ENCODE data around the gene VAT1L. TPM values are rescaled to one million over a fixed set of nuclear protein-coding genes. Genes with fewer than 3 reads are reported as not detected.

Gene VAT1L
- total RNA-seq, 1 donor from 2014 or later: 0.67 TPM

DNA sequence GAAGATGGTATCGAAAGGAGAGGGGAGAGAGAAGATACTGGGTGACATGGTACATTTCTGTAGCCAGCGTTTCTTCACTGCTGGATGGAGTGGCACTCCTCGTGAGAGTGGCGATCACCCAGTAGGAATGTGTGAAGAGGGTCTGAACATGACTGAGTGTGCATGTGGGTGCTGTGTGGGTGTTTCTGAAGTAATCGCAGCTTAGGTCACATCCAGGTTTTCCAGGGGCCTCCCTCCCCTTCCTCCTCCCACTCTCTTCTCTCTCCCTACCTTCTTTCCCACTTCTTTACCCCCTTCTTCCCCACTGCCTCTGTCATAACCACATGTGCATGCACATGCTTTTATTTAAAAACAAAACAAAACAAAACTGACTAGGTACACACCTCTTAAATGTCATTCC is 235.8 kb downstream of the VAT1L start:
- DNase-seq (ENCODE audit: low spot score, unreplicated experiment): no peak
- Mint-ChIP-seq H3K27ac (no peak overlapping the region), H3K4me1 (ENCODE audit: low read depth) (no peaks in the 10 kb centered on the region), H3K27me3 (peaks cover 10% of the 10 kb centered on the region), H3K4me3 (ENCODE audit: low read depth) (no peak overlapping the region), H3K9me3 (ENCODE audit: low read depth) (no peaks in the 10 kb centered on the region), H3K36me3 (ENCODE audit: insufficient read depth) (no peaks in the 10 kb centered on the region)
- TF ChIP-seq, protein P1, sequence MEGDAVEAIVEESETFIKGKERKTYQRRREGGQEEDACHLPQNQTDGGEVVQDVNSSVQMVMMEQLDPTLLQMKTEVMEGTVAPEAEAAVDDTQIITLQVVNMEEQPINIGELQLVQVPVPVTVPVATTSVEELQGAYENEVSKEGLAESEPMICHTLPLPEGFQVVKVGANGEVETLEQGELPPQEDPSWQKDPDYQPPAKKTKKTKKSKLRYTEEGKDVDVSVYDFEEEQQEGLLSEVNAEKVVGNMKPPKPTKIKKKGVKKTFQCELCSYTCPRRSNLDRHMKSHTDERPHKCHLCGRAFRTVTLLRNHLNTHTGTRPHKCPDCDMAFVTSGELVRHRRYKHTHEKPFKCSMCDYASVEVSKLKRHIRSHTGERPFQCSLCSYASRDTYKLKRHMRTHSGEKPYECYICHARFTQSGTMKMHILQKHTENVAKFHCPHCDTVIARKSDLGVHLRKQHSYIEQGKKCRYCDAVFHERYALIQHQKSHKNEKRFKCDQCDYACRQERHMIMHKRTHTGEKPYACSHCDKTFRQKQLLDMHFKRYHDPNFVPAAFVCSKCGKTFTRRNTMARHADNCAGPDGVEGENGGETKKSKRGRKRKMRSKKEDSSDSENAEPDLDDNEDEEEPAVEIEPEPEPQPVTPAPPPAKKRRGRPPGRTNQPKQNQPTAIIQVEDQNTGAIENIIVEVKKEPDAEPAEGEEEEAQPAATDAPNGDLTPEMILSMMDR (IDR thresholded peaks at IDR 0.05; ENCODE audit: unreplicated experiment): no peak

DNA sequence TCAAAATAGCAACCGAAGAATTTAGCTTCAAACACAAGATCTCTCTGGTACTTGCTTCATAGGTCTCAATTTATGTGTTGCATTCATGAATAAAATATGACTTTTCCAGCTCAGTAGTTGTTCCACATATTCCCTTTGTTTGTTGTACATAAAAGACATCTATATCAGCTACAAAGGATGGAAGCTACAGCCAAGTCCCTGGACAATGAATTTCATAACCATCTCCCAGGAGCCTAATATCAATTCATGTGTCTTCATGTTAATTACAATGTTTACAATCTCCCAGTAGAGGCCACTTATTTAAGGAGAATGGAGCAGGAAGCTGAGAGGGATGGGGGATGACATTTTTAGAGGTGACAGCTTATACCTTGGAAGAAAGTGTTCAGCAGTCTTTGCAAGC is 237.3 kb downstream of the VAT1L start:
- H3K4me1 Mint-ChIP-seq (ENCODE audit: low read depth): no peaks in the 10 kb centered on the region
- peaks cover 10% of the 10 kb centered on the region for H3K27me3 Mint-ChIP-seq
- TF ChIP-seq, protein P1 (IDR thresholded peaks at IDR 0.05; ENCODE audit: unreplicated experiment): no peak
- H3K9me3 Mint-ChIP-seq (ENCODE audit: low read depth): no peaks in the 10 kb centered on the region
- H3K27ac Mint-ChIP-seq: no peak overlapping the region
- no peaks in the 10 kb centered on the region for H3K36me3 Mint-ChIP-seq (ENCODE audit: insufficient read depth)
- H3K4me3 Mint-ChIP-seq (ENCODE audit: low read depth): no peak overlapping the region
- DNase-seq (ENCODE audit: low spot score, unreplicated experiment): no peak

DNA sequence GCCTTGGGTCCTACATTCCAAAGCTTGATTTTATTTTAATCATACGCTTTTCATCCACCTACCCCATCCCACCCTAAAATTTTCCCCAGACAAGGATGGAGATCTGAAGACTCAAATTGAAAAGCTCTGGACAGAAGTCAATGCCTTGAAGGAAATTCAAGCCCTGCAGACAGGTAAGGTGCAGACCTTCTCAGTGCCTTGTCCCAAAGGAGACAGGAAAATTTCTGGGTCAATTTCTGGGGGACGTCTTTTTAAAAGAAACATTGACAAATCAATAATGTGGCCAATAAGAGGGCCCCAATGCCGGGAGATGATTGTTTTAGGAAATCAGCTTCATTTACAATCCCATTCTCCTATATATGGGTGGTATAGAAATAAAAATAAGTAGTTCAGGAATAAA is 239.7 kb downstream of the VAT1L start:
- Mint-ChIP-seq H3K27ac (no peak overlapping the region), H3K4me1 (ENCODE audit: low read depth) (no peaks in the 10 kb centered on the region), H3K36me3 (ENCODE audit: insufficient read depth) (no peaks in the 10 kb centered on the region), H3K27me3 (peaks cover 6% of the 10 kb centered on the region), H3K4me3 (ENCODE audit: low read depth) (no peak overlapping the region), H3K9me3 (ENCODE audit: low read depth) (no peaks in the 10 kb centered on the region)
- TF ChIP-seq, protein P1 (IDR thresholded peaks at IDR 0.05; ENCODE audit: unreplicated experiment): no peak
- no peak for DNase-seq (ENCODE audit: low spot score, unreplicated experiment)

Other genes with a start within 250 kb of the VAT1L start
- gene NUDT7, start 66.0 kb upstream of the VAT1L start, total RNA-seq: 4.2 and 5.7 TPM in 2 replicates
- not detected in 2 replicates for gene CLEC3A, start 234.0 kb downstream of the VAT1L start, total RNA-seq